DMS 273 treated with DMSO at 0.1 percent for 48 hours (cell line): ENCODE results near the gene FHL2.
"Not testable (repeated sequence)": the region's sequence is repeated elsewhere in the genome, so short reads cannot be mapped to it uniquely, and the experiment has no call there.

Experiments used
- DNase-seq: peaks from one replicate; lab custom pipeline; 2025; lab: John Stamatoyannopoulos, UW

FHL2 gene

GRCh38 chr2:105398336-105399206, at the start of gene FHL2:
Gene FHL2, minus strand, starts transcription at chr2:105399051. Its CDS starts 12,535 bp downstream, at chr2:105386516.
- DNase-seq: peak; percentile 33

- no peak for DNase-seq
Measured at GRCh38 chr2:105447476-105447875, 48.6 kb upstream of the FHL2 start.

- DNase-seq: no peak
Measured at GRCh38 chr2:105446501-105446900, 47.6 kb upstream of the FHL2 start.

- DNase-seq: no peak
Measured at GRCh38 chr2:105445976-105446375, 47.1 kb upstream of the FHL2 start.

GRCh38 chr2:105445498-105445897, 46.6 kb upstream of the FHL2 start:
- DNase-seq: no peak

- DNase-seq: no peak
Measured at GRCh38 chr2:105443617-105444598, 45.1 kb upstream of the FHL2 start.

GRCh38 chr2:105442721-105443120, 43.9 kb upstream of the FHL2 start:
- no peak for DNase-seq

GRCh38 chr2:105442056-105442455, 43.2 kb upstream of the FHL2 start:
- DNase-seq: no peak

- DNase-seq: no peak
Measured at GRCh38 chr2:105439141-105439540, 40.3 kb upstream of the FHL2 start.

GRCh38 chr2:105438104-105438929, 39.5 kb upstream of the FHL2 start:
- peak; percentile 63 for DNase-seq

- peak; percentile 40 for DNase-seq
Measured at GRCh38 chr2:105437708-105438103, 38.9 kb upstream of the FHL2 start.

GRCh38 chr2:105432749-105433148, 33.9 kb upstream of the FHL2 start:
- no peak for DNase-seq

GRCh38 chr2:105432044-105432399, 33.2 kb upstream of the FHL2 start:
- no peak for DNase-seq

GRCh38 chr2:105431367-105432043, 32.7 kb upstream of the FHL2 start:
- no peak for DNase-seq

- no peak for DNase-seq
Measured at GRCh38 chr2:105428387-105429018, 29.7 kb upstream of the FHL2 start.

GRCh38 chr2:105427485-105427884, 28.6 kb upstream of the FHL2 start:
- no peak for DNase-seq

GRCh38 chr2:105426626-105427292, 27.9 kb upstream of the FHL2 start:
- no peak for DNase-seq

- DNase-seq: no peak
Measured at GRCh38 chr2:105425936-105426625, 27.2 kb upstream of the FHL2 start.

- DNase-seq: not testable (repeated sequence)
Measured at GRCh38 chr2:105424836-105425235, 26.0 kb upstream of the FHL2 start.

- no peak for DNase-seq
Measured at GRCh38 chr2:105422801-105423200, 23.9 kb upstream of the FHL2 start.
